Astrocyte (in vitro differentiated cells and primary cell): ENCODE data around the gene ZNF207. TPM values are rescaled to one million over a fixed set of nuclear protein-coding genes. Genes with fewer than 3 reads are reported as not detected.

ENCODE experiments used
- DNase-seq: peaks from one replicate; pipeline ENCODE4 v3.0.0-alpha.2; 2010; ENCODE audit warnings: low read depth
- FAIRE-seq: peaks from 2 replicates; lab custom pipeline; 2011; peaks lifted over from hg19 to GRCh38; lab: Jason Lieb, UNC
- H2AFZ ChIP-seq: 2 replicates; pipeline ENCODE4 v1.6.0; 2012; ENCODE audit warnings: low read depth, low read length, inconsistent platforms
- H3K27ac ChIP-seq: 2 replicates; pipeline ENCODE4 v1.5.1; 2011; ENCODE audit warnings: low read depth, low read length, inconsistent platforms
- H3K27me3 ChIP-seq: 2 replicates; pipeline ENCODE4 v1.6.0; 2011; ENCODE audit warnings: low read length, inconsistent platforms; ENCODE audit not compliant: insufficient read depth
- H3K36me3 ChIP-seq: 2 replicates; pipeline ENCODE4 v1.5.1; 2011; ENCODE audit warnings: low read length, inconsistent platforms; ENCODE audit not compliant: insufficient read depth
- H3K4me1 ChIP-seq: 2 replicates; pipeline ENCODE4 v1.5.1; 2011; ENCODE audit warnings: low read length, inconsistent platforms; ENCODE audit not compliant: insufficient read depth
- H3K4me2 ChIP-seq: 2 replicates; pipeline ENCODE4 v1.6.0; 2012; ENCODE audit warnings: low read length, inconsistent platforms
- H3K4me3 ChIP-seq: 2 replicates; pipeline ENCODE4 v1.5.1; 2011; ENCODE audit warnings: low read depth, mild to moderate bottlenecking, low read length, inconsistent platforms; ENCODE audit not compliant: insufficient read depth
- H3K79me2 ChIP-seq: 2 replicates; pipeline ENCODE4 v1.6.0; 2012; ENCODE audit warnings: mild to moderate bottlenecking, low read length, inconsistent platforms; ENCODE audit not compliant: insufficient read depth
- H3K9ac ChIP-seq: 2 replicates; pipeline ENCODE4 v1.6.0; 2012; ENCODE audit warnings: mild to moderate bottlenecking, low read length, inconsistent platforms
- H3K9me3 ChIP-seq: 2 replicates; pipeline ENCODE4 v1.5.1; 2012; ENCODE audit warnings: low read depth, mild to moderate bottlenecking, low read length, inconsistent platforms; ENCODE audit not compliant: insufficient read depth
- H4K20me1 ChIP-seq: 2 replicates; pipeline ENCODE4 v1.6.0; 2012; ENCODE audit warnings: low read length, inconsistent platforms; ENCODE audit not compliant: insufficient read depth
- H3K27ac Mint-ChIP-seq: one replicate; pipeline ENCODE4 v1.8.0; 2021; ENCODE audit warnings: mild to moderate bottlenecking, mixed read lengths; ENCODE audit not compliant: unreplicated experiment
- H3K27me3 Mint-ChIP-seq: one replicate; pipeline ENCODE4 v1.8.0; 2021; ENCODE audit warnings: low read depth, mixed read lengths; ENCODE audit not compliant: unreplicated experiment
- H3K36me3 Mint-ChIP-seq: one replicate; pipeline ENCODE4 v1.8.0; 2021; ENCODE audit warnings: low read depth, mixed read lengths; ENCODE audit not compliant: unreplicated experiment
- H3K4me1 Mint-ChIP-seq: one replicate; pipeline ENCODE4 v1.8.0; 2021; ENCODE audit warnings: low read depth, mixed read lengths; ENCODE audit not compliant: unreplicated experiment
- H3K4me3 Mint-ChIP-seq: one replicate; pipeline ENCODE4 v1.8.0; 2021; ENCODE audit warnings: mild to moderate bottlenecking, moderate library complexity, mixed read lengths; ENCODE audit not compliant: unreplicated experiment
- H3K9me3 Mint-ChIP-seq: one replicate; pipeline ENCODE4 v1.8.0; 2021; ENCODE audit warnings: mild to moderate bottlenecking, mixed read lengths; ENCODE audit not compliant: unreplicated experiment
- CTCF ChIP-seq: IDR thresholded peaks from 2 replicates; pipeline ENCODE4 v1.5.1; 2011; ENCODE audit warnings: low read depth, mild to moderate bottlenecking, inconsistent platforms, low read length, moderate library complexity; ENCODE audit not compliant: insufficient read depth
- EZH2 ChIP-seq: IDR thresholded peaks from 2 replicates; pipeline ENCODE4 v1.6.1; 2012; ENCODE audit warnings: mild to moderate bottlenecking, low read length, inconsistent platforms; ENCODE audit not compliant: insufficient read depth
- total RNA-seq: library from RNA; stranded (reverse); gene quantifications from 2 replicates; pipeline ENCODE4 v1.2.1, GENCODE V29; 2021

Gene ZNF207
- total RNA-seq, 1 donor from 2014 or later = 168 TPM

GRCh38 chr17:32327911-32328310 lies 22.0 kb upstream of the ZNF207 start:
- Histone ChIP-seq H3K27ac (no peak overlapping the region), H3K36me3 (no peaks in the 10 kb centered on the region), H3K27me3 (no peaks in the 10 kb centered on the region), H4K20me1 (no peaks in the 10 kb centered on the region), H3K9me3 (no peaks in the 10 kb centered on the region), H3K4me2 (no peak overlapping the region), H3K4me1 (no peaks in the 10 kb centered on the region), H3K79me2 (no peaks in the 10 kb centered on the region), H3K4me3 (no peak overlapping the region), H3K9ac (no peak overlapping the region), H2AFZ (no peak overlapping the region)
- Mint-ChIP-seq H3K27me3 (no peaks in the 10 kb centered on the region), H3K36me3 (peaks cover 4% of the 10 kb centered on the region), H3K9me3 (no peaks in the 10 kb centered on the region), H3K27ac (no peak overlapping the region), H3K4me1 (peaks cover 4% of the 10 kb centered on the region), H3K4me3 (no peak overlapping the region)
- TF ChIP-seq EZH2 (no peak), CTCF (no peak)
- DNase-seq = no peak
- FAIRE-seq = no peak

- peaks cover 6% of the 10 kb centered on the region for H3K36me3 Mint-ChIP-seq
- no peak overlapping the region for H2AFZ ChIP-seq
- TF ChIP-seq EZH2 (no peak), CTCF (no peak)
- H3K27me3 ChIP-seq = no peaks in the 10 kb centered on the region
- no peaks in the 10 kb centered on the region for H3K9me3 Mint-ChIP-seq
- no peak overlapping the region for H3K9ac ChIP-seq
- H3K4me2 ChIP-seq = no peak overlapping the region
- H3K4me3 Mint-ChIP-seq = peak overlapping the region; percentile 40
- peaks cover 4% of the 10 kb centered on the region for H3K36me3 ChIP-seq
- no peaks in the 10 kb centered on the region for H4K20me1 ChIP-seq
- no peak overlapping the region for H3K27ac Mint-ChIP-seq
- H3K79me2 ChIP-seq = no peaks in the 10 kb centered on the region
- no peaks in the 10 kb centered on the region for H3K27me3 Mint-ChIP-seq
- no peaks in the 10 kb centered on the region for H3K4me1 ChIP-seq
- H3K4me1 Mint-ChIP-seq = peaks cover 6% of the 10 kb centered on the region
- FAIRE-seq (no peak), DNase-seq (no peak)
- H3K9me3 ChIP-seq = no peaks in the 10 kb centered on the region
- no peak overlapping the region for H3K27ac ChIP-seq
- no peak overlapping the region for H3K4me3 ChIP-seq
These were observed 19.8 kb upstream of the ZNF207 start for GRCh38 chr17:32330147-32330546.

GRCh38 chr17:32331243-32332040 lies 18.5 kb upstream of the ZNF207 start:
- Histone ChIP-seq H3K79me2 (no peaks in the 10 kb centered on the region), H3K27me3 (no peaks in the 10 kb centered on the region), H4K20me1 (no peaks in the 10 kb centered on the region), H3K9me3 (no peaks in the 10 kb centered on the region), H3K4me3 (no peak overlapping the region), H2AFZ (no peak overlapping the region), H3K4me2 (no peak overlapping the region), H3K9ac (no peak overlapping the region), H3K36me3 (peaks cover 4% of the 10 kb centered on the region), H3K27ac (no peak overlapping the region), H3K4me1 (peaks cover 6% of the 10 kb centered on the region)
- Mint-ChIP-seq H3K36me3 (peaks cover 6% of the 10 kb centered on the region), H3K4me3 (no peak overlapping the region), H3K9me3 (no peaks in the 10 kb centered on the region), H3K4me1 (peaks cover 15% of the 10 kb centered on the region), H3K27me3 (no peaks in the 10 kb centered on the region), H3K27ac (no peak overlapping the region)
- DNase-seq = no peak
- TF ChIP-seq CTCF (no peak), EZH2 (no peak)
- FAIRE-seq = no peak
